ENCODE data around the gene ZNF311. TPM values are rescaled to one million over a fixed set of nuclear protein-coding genes. Genes with fewer than 3 reads are reported as not detected.

The ZNF311 gene
- 0.10 TPM for polyA plus RNA-seq (2013, experiment 1 of 2)
- 0.21 TPM for polyA plus RNA-seq (2013, experiment 2 of 2)

- H2BK12ac ChIP-seq (ENCODE audit: low read length in 2 of 2) = no peak within 1 kb of the TSS
- peak within 1 kb of the TSS; percentile 76 to 81 for H3K4me3 ChIP-seq (ENCODE audit: insufficient read depth in 1 of 2, low read depth in 1 of 2, low read length in 2 of 2)
- H3K27me3 ChIP-seq (ENCODE audit: control insufficient read depth in 1 of 2, insufficient read depth in 1 of 2, low read length in 2 of 2) = no peaks in the 10 kb centered on the region
- peak within 1 kb of the TSS; percentile 84 for H3K4me2 ChIP-seq (ENCODE audit: low read length, poor library complexity, severe bottlenecking)
- H3K4ac ChIP-seq (ENCODE audit: low read depth in 1 of 2, low read length in 2 of 2) = no peak within 1 kb of the TSS
- no peak within 1 kb of the TSS for H4K91ac ChIP-seq (ENCODE audit: low read length)
- peak within 1 kb of the TSS; percentile 57 for H2BK15ac ChIP-seq (ENCODE audit: low read depth, poor library complexity, severe bottlenecking)
- H3K9ac ChIP-seq (ENCODE audit: low read length) = peak within 1 kb of the TSS; percentile 79
- peaks cover 4% of the 10 kb centered on the region for H3K79me1 ChIP-seq (replicated peaks; ENCODE audit: low read length, poor library complexity, severe bottlenecking)
- no peak within 1 kb of the TSS for H3K23ac ChIP-seq (ENCODE audit: low read length in 2 of 2)
- no peak within 1 kb of the TSS for H3K14ac ChIP-seq (ENCODE audit: low read length in 2 of 2)
- H3K4me1 ChIP-seq (ENCODE audit: control insufficient read depth, insufficient read depth, low read depth, low read length) = peaks cover 1% of the 10 kb centered on the region
- WGBS = 43% methylated on average over 26 of the region's 29 CpGs
- H2BK120ac ChIP-seq (ENCODE audit: low read depth, low read length) = no peak within 1 kb of the TSS
- no peak within 1 kb of the TSS for H3K27ac ChIP-seq (ENCODE audit: low read length, poor library complexity, severe bottlenecking)
- H4K8ac ChIP-seq (ENCODE audit: low read length) = no peak within 1 kb of the TSS
- peak; percentile 41 for DNase-seq
- H2AK5ac ChIP-seq (ENCODE audit: low read length, severe bottlenecking) = no peak within 1 kb of the TSS
- peak within 1 kb of the TSS; percentile 91 for H2AFZ ChIP-seq (ENCODE audit: low read depth, low read length)
- no peaks in the 10 kb centered on the region for H3K36me3 ChIP-seq (ENCODE audit: control insufficient read depth in 1 of 2, insufficient read depth in 2 of 2, low read depth in 1 of 2, low read length in 2 of 2)
- no peaks in the 10 kb centered on the region for H3K9me3 ChIP-seq (ENCODE audit: control insufficient read depth, low read length)
- H2BK5ac ChIP-seq (ENCODE audit: low read depth, low read length, poor library complexity, severe bottlenecking) = no peak within 1 kb of the TSS
- H3K18ac ChIP-seq (ENCODE audit: low read depth in 1 of 2, low read length in 2 of 2) = no peak within 1 kb of the TSS
These were observed at the start of gene ZNF311 for GRCh38 chr6:29005183-29005885. Gene ZNF311 (minus strand): TSS chr6:29005315. CDS start chr6:29003954, 1,361 bp downstream.

- Histone ChIP-seq H3K27me3 (ENCODE audit: control insufficient read depth in 1 of 2, insufficient read depth in 1 of 2, low read length in 2 of 2) (no peaks in the 10 kb centered on the region), H2BK15ac (ENCODE audit: low read depth, poor library complexity, severe bottlenecking) (no peak overlapping the region), H2BK5ac (ENCODE audit: low read depth, low read length, poor library complexity, severe bottlenecking) (no peak overlapping the region), H3K4me3 (ENCODE audit: insufficient read depth in 1 of 2, low read depth in 1 of 2, low read length in 2 of 2) (no peak overlapping the region), H2BK12ac (ENCODE audit: low read length in 2 of 2) (no peak overlapping the region), H3K79me1 (replicated peaks; ENCODE audit: low read length, poor library complexity, severe bottlenecking) (no peaks in the 10 kb centered on the region), H3K9ac (ENCODE audit: low read length) (no peak overlapping the region), H3K4ac (ENCODE audit: low read depth in 1 of 2, low read length in 2 of 2) (no peak overlapping the region), H2AK5ac (ENCODE audit: low read length, severe bottlenecking) (no peak overlapping the region), H3K23ac (ENCODE audit: low read length in 2 of 2) (no peak overlapping the region), H3K18ac (ENCODE audit: low read depth in 1 of 2, low read length in 2 of 2) (no peak overlapping the region), H3K9me3 (ENCODE audit: control insufficient read depth, low read length) (peaks cover 5% of the 10 kb centered on the region), H3K4me1 (ENCODE audit: control insufficient read depth, insufficient read depth, low read depth, low read length) (no peaks in the 10 kb centered on the region), H3K27ac (ENCODE audit: low read length, poor library complexity, severe bottlenecking) (no peak overlapping the region), H4K91ac (ENCODE audit: low read length) (no peak overlapping the region), H3K36me3 (ENCODE audit: control insufficient read depth in 1 of 2, insufficient read depth in 2 of 2, low read depth in 1 of 2, low read length in 2 of 2) (no peaks in the 10 kb centered on the region), H3K14ac (ENCODE audit: low read length in 2 of 2) (no peak overlapping the region), H2BK120ac (ENCODE audit: low read depth, low read length) (no peak overlapping the region), H2AFZ (ENCODE audit: low read depth, low read length) (no peak overlapping the region), H3K4me2 (ENCODE audit: low read length, poor library complexity, severe bottlenecking) (no peak overlapping the region), H4K8ac (ENCODE audit: low read length) (no peak overlapping the region)
- WGBS = 93% methylated on average over 3 of the region's 3 CpGs
- no peak for DNase-seq
These were observed 46.6 kb upstream of the ZNF311 start for GRCh38 chr6:29051680-29052079.

GRCh38 chr6:29045075-29045474 lies 40.0 kb upstream of the ZNF311 start, which contains the start of gene OR2W1:
Gene OR2W1 (minus strand): TSS chr6:29045175. CDS start chr6:29045175, 0 bp downstream.
- Histone ChIP-seq H3K79me1 (replicated peaks; ENCODE audit: low read length, poor library complexity, severe bottlenecking) (no peaks in the 10 kb centered on the region), H3K4me2 (ENCODE audit: low read length, poor library complexity, severe bottlenecking) (no peak within 1 kb of the TSS), H3K18ac (ENCODE audit: low read depth in 1 of 2, low read length in 2 of 2) (no peak within 1 kb of the TSS), H3K14ac (ENCODE audit: low read length in 2 of 2) (no peak within 1 kb of the TSS), H3K4me3 (ENCODE audit: insufficient read depth in 1 of 2, low read depth in 1 of 2, low read length in 2 of 2) (no peak within 1 kb of the TSS), H2AFZ (ENCODE audit: low read depth, low read length) (no peak within 1 kb of the TSS), H2BK5ac (ENCODE audit: low read depth, low read length, poor library complexity, severe bottlenecking) (no peak within 1 kb of the TSS), H2AK5ac (ENCODE audit: low read length, severe bottlenecking) (no peak within 1 kb of the TSS), H3K4me1 (ENCODE audit: control insufficient read depth, insufficient read depth, low read depth, low read length) (no peaks in the 10 kb centered on the region), H4K91ac (ENCODE audit: low read length) (no peak within 1 kb of the TSS), H3K23ac (ENCODE audit: low read length in 2 of 2) (no peak within 1 kb of the TSS), H2BK15ac (ENCODE audit: low read depth, poor library complexity, severe bottlenecking) (no peak within 1 kb of the TSS), H3K27me3 (ENCODE audit: control insufficient read depth in 1 of 2, insufficient read depth in 1 of 2, low read length in 2 of 2) (no peaks in the 10 kb centered on the region), H2BK120ac (ENCODE audit: low read depth, low read length) (no peak within 1 kb of the TSS), H3K36me3 (ENCODE audit: control insufficient read depth in 1 of 2, insufficient read depth in 2 of 2, low read depth in 1 of 2, low read length in 2 of 2) (no peaks in the 10 kb centered on the region), H3K9ac (ENCODE audit: low read length) (no peak within 1 kb of the TSS), H3K27ac (ENCODE audit: low read length, poor library complexity, severe bottlenecking) (no peak within 1 kb of the TSS), H3K9me3 (ENCODE audit: control insufficient read depth, low read length) (no peaks in the 10 kb centered on the region), H4K8ac (ENCODE audit: low read length) (no peak within 1 kb of the TSS), H2BK12ac (ENCODE audit: low read length in 2 of 2) (no peak within 1 kb of the TSS), H3K4ac (ENCODE audit: low read depth in 1 of 2, low read length in 2 of 2) (no peak within 1 kb of the TSS)
- 70% methylated on average over 1 of the region's 1 CpG for WGBS
- DNase-seq = no peak

- WGBS = 94% methylated on average over 21 of the region's 24 CpGs
- Histone ChIP-seq H3K9me3 (ENCODE audit: control insufficient read depth, low read length) (no peaks in the 10 kb centered on the region), H3K4ac (ENCODE audit: low read depth in 1 of 2, low read length in 2 of 2) (no peak overlapping the region), H3K14ac (ENCODE audit: low read length in 2 of 2) (no peak overlapping the region), H2AK5ac (ENCODE audit: low read length, severe bottlenecking) (no peak overlapping the region), H2BK12ac (ENCODE audit: low read length in 2 of 2) (no peak overlapping the region), H4K91ac (ENCODE audit: low read length) (no peak overlapping the region), H3K4me3 (ENCODE audit: insufficient read depth in 1 of 2, low read depth in 1 of 2, low read length in 2 of 2) (no peak overlapping the region), H3K9ac (ENCODE audit: low read length) (no peak overlapping the region), H3K23ac (ENCODE audit: low read length in 2 of 2) (no peak overlapping the region), H3K27ac (ENCODE audit: low read length, poor library complexity, severe bottlenecking) (no peak overlapping the region), H3K27me3 (ENCODE audit: control insufficient read depth in 1 of 2, insufficient read depth in 1 of 2, low read length in 2 of 2) (no peaks in the 10 kb centered on the region), H3K4me1 (ENCODE audit: control insufficient read depth, insufficient read depth, low read depth, low read length) (no peaks in the 10 kb centered on the region), H2BK5ac (ENCODE audit: low read depth, low read length, poor library complexity, severe bottlenecking) (no peak overlapping the region), H3K36me3 (ENCODE audit: control insufficient read depth in 1 of 2, insufficient read depth in 2 of 2, low read depth in 1 of 2, low read length in 2 of 2) (no peaks in the 10 kb centered on the region), H2AFZ (ENCODE audit: low read depth, low read length) (no peak overlapping the region), H3K79me1 (replicated peaks; ENCODE audit: low read length, poor library complexity, severe bottlenecking) (no peaks in the 10 kb centered on the region), H4K8ac (ENCODE audit: low read length) (no peak overlapping the region), H3K4me2 (ENCODE audit: low read length, poor library complexity, severe bottlenecking) (no peak overlapping the region), H2BK120ac (ENCODE audit: low read depth, low read length) (no peak overlapping the region), H3K18ac (ENCODE audit: low read depth in 1 of 2, low read length in 2 of 2) (no peak overlapping the region), H2BK15ac (ENCODE audit: low read depth, poor library complexity, severe bottlenecking) (no peak overlapping the region)
- no peak for DNase-seq
These were observed 30.8 kb upstream of the ZNF311 start for GRCh38 chr6:29035951-29036350.

Data from mesenchymal stem cell (in vitro differentiated cells and primary cell).